B cell (primary cell): Measurements from ENCODE around the gene CRYGN.

Experiments
- CTCF ChIP-seq: fragments of 200-600 bp; IDR thresholded peaks from one replicate; pipeline ENCODE4 v1.8.0; 2022; ENCODE audit warnings: antibody characterized with exemption, mild to moderate bottlenecking
- EZH2 ChIP-seq: IDR thresholded peaks from 2 replicates; pipeline ENCODE4 v1.6.1; 2012; ENCODE audit warnings: borderline replicate concordance, low read depth, mild to moderate bottlenecking, moderate library complexity, low read length; ENCODE audit not compliant: insufficient read depth, poor library complexity, severe bottlenecking

GRCh38 chr7:151403764-151404163, 36.2 kb downstream of the CRYGN start:
- TF ChIP-seq EZH2 (no peak), CTCF (no peak)
